ENCODE measurements around the gene NLRP13.

Gene NLRP13

GRCh38 chr19:55870736-55871135 is 61.4 kb downstream of the NLRP13 start:
- ChIA-PET CTCF (interaction anchor here (0.8 kb wide), 1 partner anchor 184 kb away, joined by 3 read pairs; no protein-coding TSS in a partner anchor), POLR2A (ENCODE audit: low non-redundant PET) (no interaction called here)
- no peak for TF ChIP-seq CTCF (conservative IDR thresholded peaks at IDR 0.05; ENCODE audit: low read depth)
- no peak overlapping the region for H3K27ac ChIP-seq
- no peak for DNase-seq (ENCODE audit: low spot score)

DNA sequence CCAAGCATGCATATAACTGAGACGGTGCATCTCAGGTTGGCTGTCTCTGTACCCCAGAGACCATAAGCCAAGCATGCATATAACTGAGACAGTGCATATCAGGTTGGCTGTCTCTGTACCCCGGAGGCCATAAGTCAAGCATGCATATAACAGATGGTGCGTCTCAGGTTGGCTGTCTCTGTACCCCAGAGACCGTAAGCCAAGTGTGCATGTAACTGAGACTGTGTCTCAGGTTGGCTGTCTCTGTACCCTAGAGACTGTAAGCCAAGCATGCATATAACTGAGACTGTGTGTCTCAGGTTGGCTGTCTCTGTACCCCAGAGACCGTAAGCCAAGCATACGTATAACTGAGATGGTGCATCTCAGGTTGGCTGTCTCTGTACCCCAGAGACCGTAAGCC is 65.0 kb downstream of the NLRP13 start:
- no peak for DNase-seq (ENCODE audit: low spot score)
- CTCF ChIA-PET: no interaction called here
- no peak for TF ChIP-seq CTCF (conservative IDR thresholded peaks at IDR 0.05; ENCODE audit: low read depth)
- POLR2A ChIA-PET (ENCODE audit: low non-redundant PET): no interaction called here
- no peak overlapping the region for H3K27ac ChIP-seq

DNA sequence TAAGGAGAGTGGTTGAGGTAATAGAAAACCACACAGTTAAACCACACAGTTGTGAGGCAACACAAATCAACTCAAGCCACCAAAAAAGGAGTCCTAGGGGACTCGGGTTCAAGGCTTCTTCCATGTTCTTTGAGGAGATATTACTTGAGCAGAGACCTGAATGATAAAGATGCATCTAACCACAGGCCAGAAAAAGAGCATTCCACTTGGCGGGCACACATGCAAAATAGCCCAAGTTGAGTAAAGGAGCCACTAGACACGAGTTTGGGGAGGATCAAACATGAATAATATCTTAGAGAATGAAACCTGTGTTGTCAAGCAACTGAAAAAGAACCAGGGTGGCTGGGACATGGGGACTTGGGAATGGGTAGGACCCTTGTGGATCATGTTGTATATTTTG is 65.6 kb downstream of the NLRP13 start:
- H3K27ac ChIP-seq: no peak overlapping the region
- ChIA-PET POLR2A (ENCODE audit: low non-redundant PET) (no interaction called here), CTCF (no interaction called here)
- TF ChIP-seq CTCF (conservative IDR thresholded peaks at IDR 0.05; ENCODE audit: low read depth): no peak
- DNase-seq (ENCODE audit: low spot score): no peak

GRCh38 chr19:55858969-55859368 is 73.2 kb downstream of the NLRP13 start:
- CTCF ChIA-PET: interaction anchor here (0.7 kb wide), 1 partner anchor 49 kb away, joined by 4 read pairs; no protein-coding TSS in a partner anchor
- POLR2A ChIA-PET (ENCODE audit: low non-redundant PET): no interaction called here
- TF ChIP-seq CTCF (conservative IDR thresholded peaks at IDR 0.05; ENCODE audit: low read depth): no peak
- no peak for DNase-seq (ENCODE audit: low spot score)
- no peak overlapping the region for H3K27ac ChIP-seq

GRCh38 chr19:55858401-55858800 is 73.7 kb downstream of the NLRP13 start:
- ChIA-PET POLR2A (ENCODE audit: low non-redundant PET) (no interaction called here), CTCF (no interaction called here)

DNA sequence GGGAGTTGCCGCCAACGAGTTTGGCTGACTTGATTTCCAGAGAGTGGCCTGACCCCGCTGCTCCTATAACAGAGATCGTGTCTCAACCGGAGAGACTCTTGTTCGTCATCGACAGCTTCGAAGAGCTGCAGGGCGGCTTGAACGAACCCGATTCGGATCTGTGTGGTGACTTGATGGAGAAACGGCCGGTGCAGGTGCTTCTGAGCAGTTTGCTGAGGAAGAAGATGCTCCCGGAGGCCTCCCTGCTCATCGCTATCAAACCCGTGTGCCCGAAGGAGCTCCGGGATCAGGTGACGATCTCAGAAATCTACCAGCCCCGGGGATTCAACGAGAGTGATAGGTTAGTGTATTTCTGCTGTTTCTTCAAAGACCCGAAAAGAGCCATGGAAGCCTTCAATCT is 74.2 kb downstream of the NLRP13 start:
- no peak for DNase-seq (ENCODE audit: low spot score)
- H3K27ac ChIP-seq: no peak overlapping the region
- no peak for TF ChIP-seq CTCF (conservative IDR thresholded peaks at IDR 0.05; ENCODE audit: low read depth)
- ChIA-PET CTCF (no interaction called here), POLR2A (ENCODE audit: low non-redundant PET) (no interaction called here)

More at GRCh38 chr19:55858401-55858800, 73.7 kb downstream of the NLRP13 start:
- DNase-seq (ENCODE audit: low spot score): no peak
- H3K27ac ChIP-seq: no peak overlapping the region
- TF ChIP-seq CTCF (conservative IDR thresholded peaks at IDR 0.05; ENCODE audit: low read depth): no peak

- POLR2A ChIA-PET (ENCODE audit: low non-redundant PET): no interaction called here
- no peak for DNase-seq (ENCODE audit: low spot score)
- CTCF ChIA-PET: no interaction called here
- no peak for TF ChIP-seq CTCF (conservative IDR thresholded peaks at IDR 0.05; ENCODE audit: low read depth)
- H3K27ac ChIP-seq: no peak overlapping the region
Measured at GRCh38 chr19:55857149-55857548, 75.0 kb downstream of the NLRP13 start.
